ENCODE results near the gene SUFU. TPM values are rescaled to one million over a fixed set of nuclear protein-coding genes. Genes with fewer than 3 reads are reported as not detected.

SUFU gene
- total RNA-seq, 1 donor from 2014 or later: 17.4 TPM

DNA sequence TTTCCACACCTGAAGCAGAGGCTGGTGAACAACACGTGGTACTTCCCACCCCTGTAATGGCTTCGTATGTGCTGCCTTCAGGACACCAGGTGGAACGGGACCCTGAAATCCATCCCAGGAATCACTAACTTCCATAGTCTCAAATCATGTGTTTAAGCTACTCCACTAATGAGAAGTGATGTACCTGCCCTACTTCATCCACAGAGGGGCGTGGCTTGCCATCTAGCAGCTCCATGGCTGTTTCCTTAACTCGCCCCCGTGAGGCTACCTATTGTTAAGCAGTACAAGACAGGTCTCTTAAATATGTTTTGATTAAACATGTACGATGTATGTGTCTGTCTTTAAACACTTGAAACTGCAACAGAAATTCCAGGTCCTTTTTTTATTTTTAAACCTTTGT lies 178.6 kb downstream of the SUFU start:
- no peak for DNase-seq (ENCODE audit: extremely low read depth, low read depth, low spot score)

- DNase-seq (ENCODE audit: extremely low read depth, low read depth, low spot score): no peak
Observed at GRCh38 chr10:102682981-102683380, 179.2 kb downstream of the SUFU start.

Other genes with a start within 250 kb of the SUFU start
- gene NFKB2, start 108.3 kb upstream of the SUFU start, total RNA-seq: 45.3 and 88.4 TPM in 2 replicates
- gene PSD, start 85.2 kb upstream of the SUFU start, total RNA-seq: 0.15 and 0.35 TPM in 2 replicates
- 9.6 and 11.5 TPM in 2 replicates for gene FBXL15, start 83.1 kb upstream of the SUFU start, total RNA-seq
- 94.6 and 97.6 TPM in 2 replicates for gene CUEDC2, start 71.4 kb upstream of the SUFU start, total RNA-seq
- gene C10orf95, start 52.4 kb upstream of the SUFU start, total RNA-seq: not detected in 2 replicates
- gene ACTR1A, start 1.3 kb upstream of the SUFU start, total RNA-seq: 172 and 205 TPM in 2 replicates
- gene TRIM8, start 140.5 kb downstream of the SUFU start, total RNA-seq: 163 and 181 TPM in 2 replicates
- gene ARL3, start 210.4 kb downstream of the SUFU start, total RNA-seq: 6.4 and 7.4 TPM in 2 replicates
- 2.7 and 6.0 TPM in 2 replicates for gene SFXN2, start 210.7 kb downstream of the SUFU start, total RNA-seq
- 77.8 and 101 TPM in 2 replicates for gene WBP1L, start 240.0 kb downstream of the SUFU start, total RNA-seq

Data from glomerular endothelial cell (primary cell).